Psoas muscle (tissue), 8 donors: ENCODE measurements around the gene OCA2. TPM values are rescaled to one million over a fixed set of nuclear protein-coding genes. Genes with fewer than 3 reads are reported as not detected.

ENCODE experiments used
- ATAC-seq, 4 donors: fragments of 200-7000 bp; cut with Tn5 transposase; one replicate each; pipeline ENCODE4 v1.9.1; 2020; ENCODE audit warnings: moderate library complexity in 3 of 4, mild to moderate bottlenecking in 2 of 4
- DNase-seq, 2 donors: peaks; one replicate each; pipeline ENCODE4 v3.0.0-alpha.2; 2020
- H3K27ac ChIP-seq: fragments of 200-600 bp; one replicate; pipeline ENCODE4 v1.8.0; 2022
- H3K27me3 ChIP-seq, 3 donors: fragments of 200-600 bp in 1 of 3; one replicate each; pipeline versions ENCODE4 v1.6.1 to v1.8.0; 2013 to 2022; ENCODE audit warnings: low read length in 2 of 3, mild to moderate bottlenecking in 2 of 3, moderate library complexity in 1 of 3; ENCODE audit not compliant: insufficient read depth in 3 of 3
- H3K36me3 ChIP-seq, 2 donors: fragments of 200-600 bp in 1 of 2; one replicate each; pipeline versions ENCODE4 v1.6.1 to v1.8.0; 2013 to 2022; ENCODE audit warnings: low read depth in 1 of 2, mild to moderate bottlenecking in 1 of 2, moderate library complexity in 1 of 2; ENCODE audit not compliant: insufficient read depth in 1 of 2
- H3K4me1 ChIP-seq: fragments of 200-600 bp; one replicate; pipeline ENCODE4 v1.8.0; 2022
- H3K4me3 ChIP-seq: fragments of 200-600 bp; one replicate; pipeline ENCODE4 v1.8.0; 2022; ENCODE audit warnings: mild to moderate bottlenecking
- H3K9me3 ChIP-seq: fragments of 200-600 bp; one replicate; pipeline ENCODE4 v1.8.0; 2022
- CTCF ChIP-seq: fragments of 200-600 bp; IDR thresholded peaks from one replicate; pipeline ENCODE4 v1.8.0; 2022; ENCODE audit warnings: antibody characterized with exemption
- WGBS, 3 donors: extraction: QIAGEN DNeasy Blood & Tissue Kit; methylation state at CpG; one replicate each; pipeline versions ENCODE4 v1.1.6 to v1.1.7; 2013; 5-methylcytosine and 5-hydroxymethylcytosine counted together
- intact Hi-C, 2 donors: fragments of 100-400 bp; cut with DNase I; formaldehyde crosslinking; loops; one replicate each; pipeline versions ENCODE4 v1.11.0 to v1.14.2; 2022
- polyA plus RNA-seq, 3 donors: library from polyadenylated mRNA; stranded (reverse); fragments of 200-250 nt; gene quantifications; one replicate each; pipeline ENCODE4 v1.2.3, GENCODE V29; 2013
- total RNA-seq, 4 donors: library from RNA; stranded (reverse); fragmentation: NEBNext Ultra II Directional in 2 of 4; extraction: Animal tissue kit (Norgen Biotek cat#: 25700) in 2 of 4; gene quantifications; one replicate each; pipeline versions ENCODE4 v1.2.1 to v1.2.4, GENCODE V29; 2021 to 2023
- donor health status: healthy with polysubstance abuse.
- donor health status: DM: no; HTN: no; CAD: no; lungs with moderate emphysema.
- donor health status: Bipolar disorder and iron deficiency.
- donor health status: healthy.
- donor health status: DM: yes; HTN: yes; CAD: no.
- donor health status: DM: no; HTN: no; CAD: no.
- donor health status: DM: no; HTN: no; CAD: no.
- donor health status: DM: yes; HTN: yes; CAD: no.

The OCA2 gene
- total and polyA plus RNA-seq, 7 donors: 0.03 to 0.52 (median 0.17) TPM; not detected in 2

DNA sequence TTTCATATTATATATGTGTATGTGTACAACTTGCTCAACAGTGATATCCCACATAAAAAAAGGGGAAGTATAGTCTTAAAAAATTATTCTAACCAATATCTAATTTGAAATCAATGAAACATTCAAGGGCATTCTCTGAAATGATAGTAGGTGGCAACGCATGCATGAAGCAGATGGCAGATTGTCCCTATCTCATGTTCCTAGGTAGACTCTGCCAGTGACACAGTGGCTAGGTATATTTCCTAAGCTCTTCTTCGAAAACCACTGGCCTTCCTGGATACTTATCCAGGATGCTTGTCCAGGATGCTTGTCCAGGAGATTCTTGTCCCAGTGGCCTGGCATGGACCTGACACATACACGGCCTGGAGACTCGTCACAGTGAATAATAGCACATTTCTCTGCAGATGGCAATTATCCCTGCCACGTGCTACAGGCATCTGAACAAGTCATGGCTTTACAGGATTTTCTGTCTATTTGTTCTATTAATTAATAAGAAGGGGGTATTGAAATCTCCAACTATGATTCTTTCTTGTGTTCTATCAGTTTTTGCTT lies 54.9 kb downstream of the OCA2 start:
- Histone ChIP-seq H3K36me3 (no peaks in the 10 kb centered on the region), H3K27me3 (no peaks in the 10 kb centered on the region), H3K27ac (no peak overlapping the region), H3K4me3 (no peak overlapping the region), H3K9me3 (peaks cover 10% of the 10 kb centered on the region), H3K4me1 (no peaks in the 10 kb centered on the region)
- no peak for DNase-seq
- no peak for TF ChIP-seq CTCF
- 53 to 61% (median 56%) methylated on average over 5 of the region's 5 CpGs for WGBS, 3 donors
- no peak for ATAC-seq
- intact Hi-C loops: no loop called here

DNA sequence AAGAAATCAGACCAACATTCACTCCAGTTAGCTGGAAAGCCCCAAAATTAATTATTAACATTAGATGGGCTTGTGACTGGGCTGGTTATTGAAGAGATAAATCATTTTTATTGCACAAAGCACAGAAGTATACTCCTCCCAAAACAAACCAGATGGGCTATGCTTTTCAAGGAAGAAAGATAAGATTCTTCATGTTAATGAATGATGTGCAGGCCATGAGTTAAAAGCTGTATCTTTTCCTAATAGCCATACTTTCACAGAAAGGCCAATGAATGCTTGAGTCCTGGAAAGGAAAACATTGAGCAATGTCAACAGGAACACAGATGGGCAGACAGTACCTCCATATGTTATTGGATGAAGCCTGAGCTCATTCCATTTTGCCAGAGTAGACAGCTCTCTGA lies 55.4 kb downstream of the OCA2 start:
- Histone ChIP-seq H3K4me3 (no peak overlapping the region), H3K4me1 (no peaks in the 10 kb centered on the region), H3K27me3 (no peaks in the 10 kb centered on the region), H3K27ac (no peak overlapping the region), H3K9me3 (peaks cover 10% of the 10 kb centered on the region), H3K36me3 (no peaks in the 10 kb centered on the region)
- TF ChIP-seq CTCF: no peak
- intact Hi-C loops: no loop called here
- ATAC-seq (no peak), DNase-seq (no peak)

DNA sequence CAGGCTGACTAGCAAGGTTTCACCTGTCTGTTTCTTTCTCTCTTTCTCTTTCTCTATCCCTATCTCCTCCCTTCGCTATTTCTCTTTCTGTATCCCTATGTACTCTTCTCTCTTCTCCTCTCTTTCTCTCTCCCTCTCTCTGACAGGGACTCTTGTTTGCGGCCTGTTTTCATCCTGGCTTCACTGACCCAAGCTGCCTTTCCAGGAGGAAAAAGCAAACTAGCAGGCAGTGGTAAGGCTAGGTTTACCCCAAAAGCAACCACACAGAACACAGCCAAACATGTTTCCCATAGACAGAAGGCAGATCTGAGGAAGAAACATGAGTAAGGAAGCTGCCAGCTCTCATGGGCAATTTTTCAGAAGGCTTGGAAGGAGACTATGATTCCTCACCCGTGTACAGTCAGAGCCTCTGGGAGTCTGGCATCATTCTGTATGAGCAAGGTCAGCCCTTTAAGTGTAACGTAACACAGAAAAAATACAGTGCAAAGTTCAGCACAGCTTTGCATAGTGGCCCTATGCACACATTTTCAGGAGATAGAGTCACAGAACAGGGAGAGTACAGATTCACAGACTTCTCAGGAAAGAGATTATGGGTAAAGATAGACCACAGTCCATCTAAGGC lies 61.0 kb downstream of the OCA2 start:
- Histone ChIP-seq H3K4me3 (no peak overlapping the region), H3K4me1 (no peaks in the 10 kb centered on the region), H3K27me3 (no peaks in the 10 kb centered on the region), H3K9me3 (no peaks in the 10 kb centered on the region), H3K36me3 (no peaks in the 10 kb centered on the region), H3K27ac (no peak overlapping the region)
- intact Hi-C loops: no loop called here
- TF ChIP-seq CTCF: no peak
- DNase-seq: no peak
- ATAC-seq: no peak
- 64 to 69% (median 65%) methylated on average over 4 of the region's 4 CpGs for WGBS, 3 donors

GRCh38 chr15:28033443-28033842 lies 65.7 kb downstream of the OCA2 start:
- Histone ChIP-seq H3K36me3 (no peaks in the 10 kb centered on the region), H3K4me1 (no peaks in the 10 kb centered on the region), H3K9me3 (no peaks in the 10 kb centered on the region), H3K27ac (no peak overlapping the region), H3K27me3 (no peaks in the 10 kb centered on the region), H3K4me3 (no peak overlapping the region)
- ATAC-seq (no peak), DNase-seq (no peak)
- no peak for TF ChIP-seq CTCF
- intact Hi-C loops: no loop called here
- 63 to 73% (median 71%) methylated on average over 3 of the region's 3 CpGs for WGBS, 3 donors

- H3K36me3 ChIP-seq: no peaks in the 10 kb centered on the region
- ATAC-seq (no peak), DNase-seq (no peak)
- WGBS, 3 donors: 84 to 88% (median 87%) methylated on average over 2 of the region's 2 CpGs
- no peaks in the 10 kb centered on the region for H3K9me3 ChIP-seq
- no peaks in the 10 kb centered on the region for H3K4me1 ChIP-seq
- intact Hi-C loops: no loop called here
- no peak for TF ChIP-seq CTCF
- no peaks in the 10 kb centered on the region for H3K27me3 ChIP-seq
- H3K4me3 ChIP-seq: no peak overlapping the region
- H3K27ac ChIP-seq: no peak overlapping the region
These were observed 68.3 kb downstream of the OCA2 start for GRCh38 chr15:28030801-28031200.
